ENCODE results near the gene SCYL3. TPM values are rescaled to one million over a fixed set of nuclear protein-coding genes. Genes with fewer than 3 reads are reported as not detected.

Gene SCYL3
- total and polyA plus RNA-seq, 7 donors: 4.8 to 13.3 (median 9.6) TPM

- H3K27me3 ChIP-seq: no peaks in the 10 kb centered on the region
- H3K36me3 ChIP-seq: peaks cover 0 to 9% (median 0%) of the 10 kb centered on the region in 4 donors
- TF ChIP-seq POLR2A (IDR thresholded peaks at IDR 0.05) (no peak), EP300 (IDR thresholded peaks at IDR 0.05) (no peak), CTCF (IDR thresholded peaks at IDR 0.05) (no peak), POLR2AphosphoS5 (IDR thresholded peaks at IDR 0.05) (no peak)
- intact Hi-C loops (cut with DNase I): no loop called here
- WGBS, 2 donors: 78 to 87% methylated on average over 15 of the region's 15 CpGs
- H3K9me3 ChIP-seq: no peaks in the 10 kb centered on the region
- H3K4me1 ChIP-seq: no peaks in the 10 kb centered on the region
- no peak overlapping the region for H3K27ac ChIP-seq
- no peak for DNase-seq
- no peak overlapping the region for H3K4me3 ChIP-seq
Measured at GRCh38 chr1:169915150-169915549, 21.5 kb upstream of the SCYL3 start.

GRCh38 chr1:169914531-169914930 is 20.8 kb upstream of the SCYL3 start:
- Histone ChIP-seq H3K4me1 (no peaks in the 10 kb centered on the region), H3K36me3 (peaks cover 0 to 3% (median 0%) of the 10 kb centered on the region in 4 donors), H3K9me3 (no peaks in the 10 kb centered on the region), H3K27me3 (no peaks in the 10 kb centered on the region), H3K4me3 (no peak overlapping the region), H3K27ac (no peak overlapping the region)
- no peak for TF ChIP-seq POLR2AphosphoS5 (IDR thresholded peaks at IDR 0.05)
- no peak for TF ChIP-seq EP300 (IDR thresholded peaks at IDR 0.05)
- TF ChIP-seq CTCF (IDR thresholded peaks at IDR 0.05): no peak
- no peak for TF ChIP-seq POLR2A (IDR thresholded peaks at IDR 0.05)
- intact Hi-C loops (cut with DNase I): no loop called here
- no peak for DNase-seq
- WGBS, 2 donors: 25 to 53% methylated on average over 3 of the region's 3 CpGs

GRCh38 chr1:169909499-169909898 is 15.8 kb upstream of the SCYL3 start:
- WGBS, 2 donors: 92 to 96% methylated on average over 16 of the region's 16 CpGs
- intact Hi-C loops (cut with DNase I): no loop called here
- no peaks in the 10 kb centered on the region for H3K36me3 ChIP-seq
- H3K27ac ChIP-seq: no peak overlapping the region
- H3K27me3 ChIP-seq: no peaks in the 10 kb centered on the region
- TF ChIP-seq EP300 (IDR thresholded peaks at IDR 0.05): no peak
- TF ChIP-seq CTCF (IDR thresholded peaks at IDR 0.05): no peak
- TF ChIP-seq POLR2A (IDR thresholded peaks at IDR 0.05): no peak
- TF ChIP-seq POLR2AphosphoS5 (IDR thresholded peaks at IDR 0.05): no peak
- no peak overlapping the region for H3K4me3 ChIP-seq
- H3K4me1 ChIP-seq: no peaks in the 10 kb centered on the region
- DNase-seq: no peak
- no peaks in the 10 kb centered on the region for H3K9me3 ChIP-seq

GRCh38 chr1:169906938-169907337 is 13.2 kb upstream of the SCYL3 start:
- TF ChIP-seq POLR2AphosphoS5 (IDR thresholded peaks at IDR 0.05) (no peak), POLR2A (IDR thresholded peaks at IDR 0.05) (no peak)
- Histone ChIP-seq H3K9me3 (no peaks in the 10 kb centered on the region), H3K27ac (no peak overlapping the region), H3K4me3 (no peak overlapping the region), H3K36me3 (no peaks in the 10 kb centered on the region), H3K4me1 (no peaks in the 10 kb centered on the region), H3K27me3 (peaks cover 0 to 6% (median 0%) of the 10 kb centered on the region in 3 donors)
- intact Hi-C loops (cut with DNase I): no loop called here
- no peak for DNase-seq

- intact Hi-C loops (cut with DNase I): no loop called here
- Histone ChIP-seq H3K27ac (no peak overlapping the region), H3K4me1 (no peaks in the 10 kb centered on the region), H3K27me3 (peaks cover 0 to 10% (median 0%) of the 10 kb centered on the region in 3 donors), H3K9me3 (no peaks in the 10 kb centered on the region), H3K4me3 (no peak overlapping the region), H3K36me3 (no peaks in the 10 kb centered on the region)
- WGBS, 2 donors: 91 to 98% methylated on average over 1 of the region's 1 CpG
- no peak for DNase-seq
- TF ChIP-seq EP300 (IDR thresholded peaks at IDR 0.05) (no peak), POLR2AphosphoS5 (IDR thresholded peaks at IDR 0.05) (no peak), CTCF (IDR thresholded peaks at IDR 0.05) (no peak), POLR2A (IDR thresholded peaks at IDR 0.05) (no peak)
Measured at GRCh38 chr1:169904834-169905233, 11.1 kb upstream of the SCYL3 start.
